Choroid plexus epithelial cell (primary cell): ENCODE results near the gene PPIAL4G.
"Not testable (repeated sequence)": the region's sequence is repeated elsewhere in the genome, so short reads cannot be mapped to it uniquely, and the experiment has no call there.

Experiments used
- DNase-seq: peaks from one replicate; pipeline ENCODE4 v3.0.0-alpha.2; 2010; ENCODE audit warnings: low read depth
- H3K4me3 ChIP-seq: 2 replicates; pipeline ENCODE4 v1.5.1; 2011; ENCODE audit warnings: low read depth, mild to moderate bottlenecking, control low read depth, low read length, moderate library complexity

The PPIAL4G gene

DNA sequence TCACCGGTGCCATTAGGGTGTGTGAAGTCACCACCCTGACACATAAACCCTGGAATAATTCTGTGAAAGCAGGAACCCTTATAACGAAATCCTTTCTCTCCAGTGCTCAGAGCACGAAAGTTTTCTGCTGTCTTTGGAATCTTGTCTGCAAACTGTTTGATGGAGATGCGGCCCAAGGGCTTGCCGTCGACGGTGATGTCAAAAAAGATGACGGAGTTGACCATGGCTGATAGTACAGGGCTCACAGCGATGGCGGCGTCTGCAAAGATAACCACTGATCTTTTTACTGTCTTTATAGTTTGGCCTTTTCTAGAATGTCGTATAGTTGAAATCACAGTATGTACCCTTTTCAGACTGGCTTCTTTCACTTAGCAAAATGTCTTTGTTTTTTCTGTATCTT, at the start of gene PPIAL4G:
TSS of gene PPIAL4G (minus strand) at position 274 of the 400 bp plus-strand sequence. CDS start at position 224, 50 bp downstream.
- not testable (repeated sequence) for DNase-seq, H3K4me3 ChIP-seq

GRCh38 chr1:148532158-148532557, 49.1 kb upstream of the PPIAL4G start:
- not testable (repeated sequence) for H3K4me3 ChIP-seq, DNase-seq

GRCh38 chr1:148529101-148529567, 46.0 kb upstream of the PPIAL4G start:
- peak; percentile 44 for DNase-seq

DNA sequence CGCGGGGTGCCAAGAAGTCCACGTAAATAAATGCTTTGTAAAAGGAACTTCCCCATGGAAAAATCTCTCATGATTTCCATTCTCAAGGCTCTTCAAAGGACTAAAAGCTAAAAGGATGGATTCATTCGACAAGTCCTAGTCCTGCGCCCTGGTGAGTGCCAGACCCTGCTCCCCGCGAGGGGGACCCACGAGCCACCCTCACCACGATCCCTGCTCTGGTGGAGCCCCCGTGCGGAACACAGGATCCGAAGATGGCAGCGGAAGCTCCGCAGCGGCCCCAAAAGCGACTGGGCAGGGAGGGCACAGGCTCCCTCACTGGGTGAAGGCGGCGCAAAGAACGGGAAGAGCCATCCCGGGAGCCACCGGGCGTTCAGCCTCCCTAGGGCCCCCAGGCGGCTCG, 45.5 kb upstream of the PPIAL4G start:
- not testable (repeated sequence) for H3K4me3 ChIP-seq

More at GRCh38 chr1:148529101-148529567, 46.0 kb upstream of the PPIAL4G start:
- H3K4me3 ChIP-seq: not testable (repeated sequence)

GRCh38 chr1:148526587-148526986, 43.5 kb upstream of the PPIAL4G start:
- H3K4me3 ChIP-seq, DNase-seq: not testable (repeated sequence)

More for the DNA sequence above, 45.5 kb upstream of the PPIAL4G start:
- DNase-seq: not testable (repeated sequence)

DNA sequence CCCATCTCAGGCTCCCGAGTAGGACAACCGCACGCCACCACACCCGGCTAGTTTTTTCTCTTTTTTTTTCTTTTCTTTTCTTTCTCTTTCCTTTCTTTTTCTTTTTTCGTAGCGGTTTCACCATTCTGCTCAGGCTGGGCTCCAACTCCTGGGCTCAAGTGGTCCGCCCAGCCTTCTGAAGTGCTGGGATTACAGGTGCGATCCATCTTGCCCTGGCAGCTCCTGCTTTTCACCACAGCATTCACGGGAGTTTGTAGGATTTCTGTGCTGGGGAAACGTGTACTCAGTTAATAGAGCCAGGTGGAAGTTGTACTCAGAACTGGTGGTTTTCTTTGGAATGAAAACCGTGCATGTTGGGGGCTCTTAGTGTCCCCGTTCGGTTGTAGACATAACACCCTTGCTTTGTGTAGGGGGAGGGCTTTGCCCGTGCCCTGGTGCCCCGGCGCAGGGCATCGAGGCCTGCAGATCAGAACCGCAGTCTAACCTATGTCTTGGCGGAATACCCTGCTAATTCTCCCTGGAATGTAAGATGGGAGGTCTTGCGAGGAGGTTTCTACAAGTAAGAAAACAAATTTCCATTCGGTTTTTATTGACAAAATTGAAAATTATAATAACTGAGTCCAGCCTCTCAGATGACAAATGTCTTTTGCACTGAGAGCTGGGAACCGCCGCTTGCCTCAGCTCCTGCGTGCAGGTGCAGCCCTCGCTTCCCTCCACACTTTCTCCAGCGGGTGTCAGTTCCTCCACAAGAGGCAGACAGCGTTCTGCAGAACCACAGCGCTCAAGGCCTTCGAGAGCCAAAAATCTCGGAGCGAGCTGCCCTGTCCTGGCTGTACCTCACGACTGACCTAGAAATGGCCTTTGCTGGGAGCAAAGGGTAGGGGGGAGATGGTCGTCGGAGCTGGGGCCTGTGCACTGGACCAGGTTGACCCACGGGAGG, 40.4 kb upstream of the PPIAL4G start:
- not testable (repeated sequence) for H3K4me3 ChIP-seq, DNase-seq

- peak; percentile 99 for DNase-seq
- peak overlapping the region; percentile 44 for H3K4me3 ChIP-seq
Measured at GRCh38 chr1:148522561-148523204, 39.6 kb upstream of the PPIAL4G start.

GRCh38 chr1:148522072-148522471, 39.0 kb upstream of the PPIAL4G start:
- peak overlapping the region; percentile 44 for H3K4me3 ChIP-seq
- DNase-seq: peak; percentile 93

DNA sequence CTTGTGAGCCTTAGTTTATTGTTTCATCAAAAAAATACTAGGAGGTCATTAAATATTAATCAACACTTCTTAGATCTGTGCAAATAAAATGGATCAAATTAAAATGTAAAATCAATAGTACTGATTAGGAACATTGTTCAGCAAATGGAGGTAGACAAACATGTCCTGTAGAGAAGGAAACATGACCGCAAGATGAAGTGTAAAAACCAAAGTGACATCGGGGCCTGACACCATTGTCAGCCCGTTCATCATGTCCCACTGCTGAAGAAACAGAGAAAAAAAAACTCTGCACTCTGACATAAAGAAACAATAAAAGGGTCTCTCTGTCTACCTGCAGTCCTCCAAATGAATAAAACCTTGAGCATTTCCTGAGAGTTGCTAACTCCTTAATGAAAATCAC, 31.2 kb upstream of the PPIAL4G start:
- not testable (repeated sequence) for H3K4me3 ChIP-seq

DNA sequence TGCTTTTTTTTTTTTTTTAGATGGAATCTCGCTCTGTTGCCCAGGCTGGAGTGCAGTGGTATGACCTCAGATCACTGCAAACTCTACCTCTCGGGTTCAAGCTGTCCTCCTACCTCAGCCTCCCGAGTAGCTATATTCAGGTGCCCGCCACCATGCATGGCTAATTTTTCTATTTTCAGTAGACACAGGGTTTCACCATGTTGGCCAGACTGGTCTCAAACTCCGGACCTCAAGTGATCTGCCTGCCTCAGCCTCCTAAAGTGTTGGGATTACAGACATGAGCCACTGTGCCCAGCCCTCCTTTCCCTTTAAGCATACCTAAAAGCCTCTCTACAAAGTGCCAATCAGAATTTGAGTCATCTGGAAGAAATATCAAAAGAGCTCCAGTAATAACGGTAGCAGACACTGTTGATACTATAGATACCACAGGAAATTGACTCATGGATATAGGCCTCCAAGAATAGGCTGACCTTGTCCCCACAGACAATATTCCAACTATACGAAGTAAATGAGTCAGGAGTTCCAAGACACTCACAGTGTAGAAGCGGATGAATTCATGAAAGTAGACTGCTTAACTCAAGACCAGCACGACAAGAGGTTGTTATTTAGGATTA, 29.6 kb upstream of the PPIAL4G start:
- peak; percentile 49 for DNase-seq
- H3K4me3 ChIP-seq: not testable (repeated sequence)

More for the DNA sequence above, 31.2 kb upstream of the PPIAL4G start:
- DNase-seq: not testable (repeated sequence)

DNA sequence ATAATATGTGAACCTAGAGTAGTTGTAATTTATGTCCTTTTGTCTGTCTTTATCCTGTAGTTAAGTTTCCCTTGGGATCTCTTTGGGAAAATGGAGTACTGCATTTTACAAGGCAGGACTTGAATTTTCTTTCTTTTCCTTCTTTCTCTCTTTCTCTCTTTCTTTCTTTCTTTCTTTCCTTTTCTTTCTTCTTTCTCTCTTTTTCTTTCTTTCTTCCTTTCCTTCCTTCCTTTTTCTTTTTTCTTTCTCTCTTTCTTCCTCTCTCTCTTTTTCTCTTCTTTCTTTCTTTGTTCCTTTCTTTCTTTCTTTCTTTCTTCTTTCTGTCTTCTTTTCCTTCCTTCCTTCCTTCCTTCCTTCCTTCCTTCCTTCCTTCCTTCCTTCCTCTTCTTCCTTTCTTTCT, 10.8 kb upstream of the PPIAL4G start:
- DNase-seq, H3K4me3 ChIP-seq: not testable (repeated sequence)

DNA sequence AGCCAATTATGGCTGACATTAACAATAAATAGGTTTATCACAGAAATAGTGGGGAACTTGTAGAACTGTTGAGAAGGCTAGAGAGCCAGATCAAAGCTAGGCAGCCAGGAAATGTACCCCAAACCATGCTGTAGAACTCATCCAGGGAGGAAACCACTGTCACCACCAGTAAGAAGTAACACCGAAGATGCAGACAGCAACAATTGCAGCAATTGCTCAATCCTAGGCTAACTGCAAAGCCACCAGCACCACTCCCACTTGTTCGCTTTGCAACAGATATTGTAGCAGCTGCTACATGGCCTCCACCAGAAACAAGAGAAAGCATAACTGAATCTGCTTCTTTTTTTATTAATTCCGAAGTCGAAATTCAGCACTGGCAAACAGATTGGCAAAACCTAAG, 2.0 kb downstream of the PPIAL4G start:
- not testable (repeated sequence) for DNase-seq

GRCh38 chr1:148459694-148460093, 23.4 kb downstream of the PPIAL4G start:
- not testable (repeated sequence) for H3K4me3 ChIP-seq, DNase-seq

More for the DNA sequence above, 2.0 kb downstream of the PPIAL4G start:
- not testable (repeated sequence) for H3K4me3 ChIP-seq

DNA sequence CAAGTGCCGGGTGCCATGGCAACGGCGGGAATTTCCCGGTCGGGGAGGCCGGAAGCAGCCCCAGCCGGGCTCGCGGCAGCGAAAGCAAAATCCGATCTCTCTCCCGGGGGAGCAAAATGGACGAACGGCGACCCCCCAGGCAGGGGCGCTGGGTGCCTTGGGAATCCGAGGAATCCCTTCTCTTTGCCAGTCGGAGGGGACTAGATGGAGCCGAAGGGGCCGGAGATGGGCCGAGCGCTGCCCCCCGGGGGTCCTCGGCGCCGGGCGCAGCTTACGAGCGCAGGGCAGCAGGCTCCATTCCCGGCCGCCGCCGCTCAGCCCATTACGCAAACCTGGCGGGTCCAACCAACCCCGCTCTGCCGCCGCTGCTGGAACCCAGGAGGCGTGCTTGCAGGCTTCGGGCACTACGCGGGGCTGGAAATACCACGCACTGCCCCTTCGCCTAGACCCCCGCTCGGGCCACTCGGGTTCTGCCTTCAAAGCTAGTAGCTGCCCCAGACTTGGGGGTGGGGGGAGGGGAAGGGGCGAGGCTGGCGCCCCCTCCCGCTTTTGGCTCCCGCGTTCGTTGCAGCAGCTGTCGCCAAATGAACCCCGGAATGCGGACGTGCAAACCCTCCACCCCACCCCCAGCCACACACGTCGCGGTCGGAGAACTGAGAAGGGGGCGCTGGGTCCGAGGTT, 24.1 kb downstream of the PPIAL4G start:
- peak overlapping the region; percentile 62 for H3K4me3 ChIP-seq
- DNase-seq: not testable (repeated sequence)

DNA sequence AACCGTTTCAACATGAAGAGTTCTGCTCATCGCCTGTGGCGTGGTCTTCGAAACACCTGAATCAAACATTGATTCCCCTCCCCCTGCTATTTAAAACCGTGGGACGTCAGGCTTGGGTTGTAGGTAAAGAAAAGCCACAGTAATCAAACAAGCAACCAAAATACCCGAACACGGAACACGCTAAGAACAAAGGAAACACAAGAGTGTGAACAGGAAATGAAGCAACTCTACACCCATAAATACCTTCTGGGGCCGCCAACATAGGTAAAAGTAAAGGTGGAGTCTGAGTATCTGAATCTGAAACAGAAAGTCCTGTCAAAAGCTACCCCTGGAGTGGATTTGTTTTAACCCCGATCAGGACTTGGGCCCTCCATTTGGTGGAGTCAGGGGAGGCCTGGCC, 24.7 kb downstream of the PPIAL4G start:
- DNase-seq: not testable (repeated sequence)
- peak overlapping the region; percentile 45 for H3K4me3 ChIP-seq

GRCh38 chr1:148452845-148453244, 30.3 kb downstream of the PPIAL4G start:
- H3K4me3 ChIP-seq, DNase-seq: not testable (repeated sequence)

- not testable (repeated sequence) for H3K4me3 ChIP-seq, DNase-seq
Measured at GRCh38 chr1:148439654-148440325, 43.3 kb downstream of the PPIAL4G start.
